HepG2 (cell line): ENCODE data around the gene GAS2L1. TPM values are rescaled to one million over a fixed set of nuclear protein-coding genes. Genes with fewer than 3 reads are reported as not detected.

ENCODE experiments used
- AGO1 ChIP-seq: fragments of 200-400 bp; formaldehyde crosslinking; IDR thresholded peaks from 2 replicates; pipeline ENCODE4 v1.6.1; 2017; ENCODE audit warnings: mild to moderate bottlenecking, low read depth, low read length, moderate library complexity; ENCODE audit not compliant: poor library complexity, severe bottlenecking
- HBP1 ChIP-seq: IDR thresholded peaks from 2 replicates; pipeline ENCODE4 v1.6.1; 2016; ENCODE audit warnings: low read depth, control low read depth
- SAP130 ChIP-seq: IDR thresholded peaks from 2 replicates; pipeline ENCODE4 v1.6.1; 2016; ENCODE audit warnings: low read depth
- ZNF136 ChIP-seq: sonication (generic); formaldehyde crosslinking; IDR thresholded peaks from 2 replicates; pipeline ENCODE4 v1.8.1; 2022; ENCODE audit warnings: low read depth, mild to moderate bottlenecking, moderate library complexity, missing genetic modification reagents
- polyA plus RNA-seq, 8 experiments: library from polyadenylated mRNA; depleted of rRNA in 3 of 8; stranded (reverse) in 7 of 8; unstranded in 1 of 8; fragments of >200 nt; fragmentation: Illumina TruSeq in 4 of 8; extraction: Trizol in 4 of 8; gene quantifications; 2 replicates each; pipeline versions ENCODE4 v1.2.1 to v1.2.3, GENCODE V29; 2011 to 2016; ENCODE audit warnings: low read depth in 4 of 8, missing spikeins in 1 of 8, mixed read lengths in 1 of 8; ENCODE audit not compliant: insufficient read depth in 1 of 8
- total RNA-seq, 5 experiments: library from RNA; depleted of rRNA; stranded (reverse); fragments of >200 nt; fragmentation: Illumina TruSeq; extraction: Trizol; gene quantifications; 2 replicates each; pipeline ENCODE4 v1.2.3, GENCODE V29; 2016; ENCODE audit warnings: low read depth in 1 of 5
- TF ChIP-seq, protein P1 (sequence below), 2 experiments: sonication (generic) in 1 of 2; formaldehyde crosslinking in 1 of 2; IDR thresholded peaks; 2 replicates each; pipeline versions ENCODE4 v1.6.1 to v1.9.0; 2014 to 2022; ENCODE audit warnings: antibody characterized with exemption in 1 of 2, borderline replicate concordance in 1 of 2, inconsistent platforms in 1 of 2, low read depth in 1 of 2, missing genetic modification reagents in 1 of 2

Gene GAS2L1
- total and polyA plus RNA-seq, 2 of the 13 experiments (the other 11 are each of a cell fraction or from before 2014, with no cell fraction given) = 1.8 to 3.3 TPM

DNA sequence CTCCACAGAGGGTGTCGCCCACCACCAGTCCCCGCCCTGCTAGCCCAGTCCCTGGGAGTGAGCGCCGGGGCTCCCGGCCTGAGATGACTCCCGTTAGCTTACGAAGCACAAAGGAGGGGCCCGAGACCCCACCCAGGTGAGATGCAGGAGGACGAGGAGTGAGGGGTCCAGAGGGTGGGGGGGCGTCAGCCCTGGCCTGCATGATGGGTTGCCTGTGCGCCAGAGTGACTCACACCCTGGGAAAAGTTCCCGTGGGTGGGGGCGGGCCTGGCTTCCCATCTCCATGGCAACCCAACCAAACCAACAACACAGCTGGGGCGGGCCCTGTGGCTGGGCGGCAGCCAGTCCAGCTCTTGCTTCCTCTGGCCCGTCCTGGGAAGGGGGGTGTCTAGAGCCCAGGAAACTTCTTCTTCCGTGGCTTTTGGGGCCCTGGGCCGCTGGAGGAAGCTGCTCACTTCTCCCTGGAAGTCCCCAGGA is 4.5 kb downstream of the GAS2L1 start (continued):
- TF ChIP-seq HBP1 (CRISPR knock-in tag) (no peak), SAP130 (CRISPR knock-in tag) (peak; percentile 78), AGO1 (peak; percentile 36), ZNF136 (CRISPR knock-in tag) (no peak)
- TF ChIP-seq, protein P1, sequence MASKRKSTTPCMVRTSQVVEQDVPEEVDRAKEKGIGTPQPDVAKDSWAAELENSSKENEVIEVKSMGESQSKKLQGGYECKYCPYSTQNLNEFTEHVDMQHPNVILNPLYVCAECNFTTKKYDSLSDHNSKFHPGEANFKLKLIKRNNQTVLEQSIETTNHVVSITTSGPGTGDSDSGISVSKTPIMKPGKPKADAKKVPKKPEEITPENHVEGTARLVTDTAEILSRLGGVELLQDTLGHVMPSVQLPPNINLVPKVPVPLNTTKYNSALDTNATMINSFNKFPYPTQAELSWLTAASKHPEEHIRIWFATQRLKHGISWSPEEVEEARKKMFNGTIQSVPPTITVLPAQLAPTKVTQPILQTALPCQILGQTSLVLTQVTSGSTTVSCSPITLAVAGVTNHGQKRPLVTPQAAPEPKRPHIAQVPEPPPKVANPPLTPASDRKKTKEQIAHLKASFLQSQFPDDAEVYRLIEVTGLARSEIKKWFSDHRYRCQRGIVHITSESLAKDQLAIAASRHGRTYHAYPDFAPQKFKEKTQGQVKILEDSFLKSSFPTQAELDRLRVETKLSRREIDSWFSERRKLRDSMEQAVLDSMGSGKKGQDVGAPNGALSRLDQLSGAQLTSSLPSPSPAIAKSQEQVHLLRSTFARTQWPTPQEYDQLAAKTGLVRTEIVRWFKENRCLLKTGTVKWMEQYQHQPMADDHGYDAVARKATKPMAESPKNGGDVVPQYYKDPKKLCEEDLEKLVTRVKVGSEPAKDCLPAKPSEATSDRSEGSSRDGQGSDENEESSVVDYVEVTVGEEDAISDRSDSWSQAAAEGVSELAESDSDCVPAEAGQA (IDR thresholded peaks at IDR 0.05; ENCODE audit: low read depth) = no peak
- TF ChIP-seq, protein P1 (CRISPR knock-in tag; IDR thresholded peaks at IDR 0.05; ENCODE audit: borderline replicate concordance) = no peak
